Hepatocyte (in vitro differentiated cells): Measurements from ENCODE around the gene VWA8. TPM values are rescaled to one million over a fixed set of nuclear protein-coding genes. Genes with fewer than 3 reads are reported as not detected.

Source experiments
- DNase-seq: peaks from one replicate; pipeline ENCODE4 v3.0.0-alpha.2; 2016; ENCODE audit warnings: low spot score
- H2AFZ ChIP-seq: fragments of 200-600 bp; sonication (generic); 2 replicates; pipeline ENCODE4 v1.6.0; 2016; ENCODE audit warnings: antibody characterized with exemption, mild to moderate bottlenecking
- H3K27ac ChIP-seq: fragments of 200-600 bp; sonication (generic); 2 replicates; pipeline ENCODE4 v1.5.1; 2016; ENCODE audit warnings: mild to moderate bottlenecking
- H3K27me3 ChIP-seq: fragments of 200-600 bp; sonication (generic); 2 replicates; pipeline ENCODE4 v1.6.1; 2016
- H3K36me3 ChIP-seq: fragments of 200-600 bp; sonication (generic); replicated peaks from 2 replicates; pipeline ENCODE4 v1.5.1; 2016; ENCODE audit warnings: low read depth; ENCODE audit not compliant: insufficient read depth
- H3K4me1 ChIP-seq: fragments of 200-600 bp; sonication (generic); 2 replicates; pipeline ENCODE4 v1.5.1; 2016; ENCODE audit warnings: mild to moderate bottlenecking, moderate library complexity; ENCODE audit not compliant: insufficient read depth
- H3K4me2 ChIP-seq: fragments of 200-600 bp; sonication (generic); 2 replicates; pipeline ENCODE4 v1.6.0; 2016
- H3K4me3 ChIP-seq: fragments of 200-600 bp; sonication (generic); 2 replicates; pipeline ENCODE4 v1.5.1; 2016; ENCODE audit warnings: mild to moderate bottlenecking
- H3K79me2 ChIP-seq: fragments of 200-600 bp; sonication (generic); 2 replicates; pipeline ENCODE4 v1.6.0; 2017; ENCODE audit warnings: mild to moderate bottlenecking
- H3K9me2 ChIP-seq: fragments of 200-600 bp; sonication (generic); replicated peaks from 2 replicates; pipeline ENCODE4 v1.6.0; 2017; ENCODE audit warnings: mild to moderate bottlenecking; ENCODE audit not compliant: insufficient read depth
- H3K9me3 ChIP-seq: fragments of 200-600 bp; sonication (generic); 2 replicates; pipeline ENCODE4 v1.5.1; 2016; ENCODE audit warnings: low read depth, mild to moderate bottlenecking
- H4K20me1 ChIP-seq: fragments of 200-600 bp; sonication (generic); 2 replicates; pipeline ENCODE4 v1.6.0; 2016; ENCODE audit warnings: mild to moderate bottlenecking; ENCODE audit not compliant: insufficient read depth, poor library complexity, severe bottlenecking
- CTCF ChIP-seq: fragments of 200-600 bp; sonication (generic); IDR thresholded peaks from 2 replicates; pipeline ENCODE4 v1.5.1; 2016; ENCODE audit warnings: antibody characterized with exemption, mild to moderate bottlenecking; ENCODE audit not compliant: poor library complexity
- EZH2 ChIP-seq: fragments of 200-600 bp; sonication (generic); IDR thresholded peaks from 2 replicates; pipeline ENCODE4 v1.6.1; 2016; ENCODE audit warnings: antibody characterized with exemption, mild to moderate bottlenecking, borderline replicate concordance
- EZH2phosphoT487 ChIP-seq: fragments of 200-600 bp; sonication (generic); IDR thresholded peaks from one replicate; pipeline ENCODE4 v1.6.1; 2018; ENCODE audit warnings: antibody characterized with exemption, mild to moderate bottlenecking, low read depth, moderate library complexity; ENCODE audit not compliant: unreplicated experiment, severe bottlenecking
- WGBS: methylation state at CpG from one replicate; pipeline ENCODE4 v1.1.6; 2016; ENCODE audit warnings: low lambda C conversion rate; ENCODE audit errors: missing lambda C conversion rate; 5-methylcytosine and 5-hydroxymethylcytosine counted together
- polyA plus RNA-seq: library from polyadenylated mRNA; unstranded; fragments of >200 nt; fragmentation: Nextera tagmentation; extraction: Ambion mirVana; gene quantifications from 2 replicates; pipeline ENCODE4 v1.2.1, GENCODE V29; 2016
- total RNA-seq: library from RNA; depleted of rRNA; stranded (reverse); fragments of >200 nt; gene quantifications from 2 replicates; pipeline ENCODE4 v1.2.3, GENCODE V29; 2014

Gene VWA8
- total and polyA plus RNA-seq, 2 experiments from 2014 or later, result 4.9 to 19.5 TPM

GRCh38 chr13:41634407-41634806, 326.5 kb downstream of the VWA8 start:
- H2AFZ ChIP-seq, result no peak overlapping the region
- TF ChIP-seq EZH2, result no peak
- no peaks in the 10 kb centered on the region for H3K9me3 ChIP-seq
- no peaks in the 10 kb centered on the region for H4K20me1 ChIP-seq
- peaks cover under 1% of the 10 kb centered on the region for H3K4me1 ChIP-seq
- 79% methylated on average over 3 of the region's 3 CpGs for WGBS
- DNase-seq, result no peak
- no peaks in the 10 kb centered on the region for H3K9me2 ChIP-seq
- H3K27ac ChIP-seq, result no peak overlapping the region
- H3K4me3 ChIP-seq, result no peak overlapping the region
- H3K36me3 ChIP-seq, result no peaks in the 10 kb centered on the region
- no peak overlapping the region for H3K4me2 ChIP-seq
- H3K79me2 ChIP-seq, result no peaks in the 10 kb centered on the region
- H3K27me3 ChIP-seq, result no peaks in the 10 kb centered on the region

- WGBS, result 96% methylated on average over 4 of the region's 4 CpGs
- Histone ChIP-seq H3K4me3 (no peak overlapping the region), H4K20me1 (no peaks in the 10 kb centered on the region), H3K79me2 (no peaks in the 10 kb centered on the region), H2AFZ (no peak overlapping the region), H3K4me1 (no peaks in the 10 kb centered on the region), H3K4me2 (no peak overlapping the region), H3K36me3 (no peaks in the 10 kb centered on the region), H3K9me2 (no peaks in the 10 kb centered on the region), H3K9me3 (no peaks in the 10 kb centered on the region), H3K27ac (no peak overlapping the region), H3K27me3 (no peaks in the 10 kb centered on the region)
- no peak for DNase-seq
- TF ChIP-seq EZH2phosphoT487 (no peak), EZH2 (no peak), CTCF (no peak)
Measured at GRCh38 chr13:41633776-41634175, 327.1 kb downstream of the VWA8 start.

GRCh38 chr13:41631296-41631965, 329.5 kb downstream of the VWA8 start:
- H3K27me3 ChIP-seq, result no peaks in the 10 kb centered on the region
- no peaks in the 10 kb centered on the region for H3K36me3 ChIP-seq

More at GRCh38 chr13:41631296-41631965, 329.5 kb downstream of the VWA8 start:
- Histone ChIP-seq H3K9me2 (no peaks in the 10 kb centered on the region), H4K20me1 (no peaks in the 10 kb centered on the region), H3K9me3 (no peaks in the 10 kb centered on the region), H3K4me3 (no peak overlapping the region), H3K4me2 (no peak overlapping the region), H3K79me2 (no peaks in the 10 kb centered on the region), H2AFZ (no peak overlapping the region), H3K4me1 (no peaks in the 10 kb centered on the region), H3K27ac (no peak overlapping the region)
- TF ChIP-seq CTCF (no peak), EZH2 (no peak), EZH2phosphoT487 (no peak)
- WGBS, result 89% methylated on average over 5 of the region's 5 CpGs
- no peak for DNase-seq
